Sigmoid colon (tissue), 7 donors: Measurements from ENCODE around the gene GALNS. TPM values are rescaled to one million over a fixed set of nuclear protein-coding genes. Genes with fewer than 3 reads are reported as not detected.

Source experiments
- DNase-seq: peaks from one replicate; pipeline ENCODE4 v3.0.0-alpha.2; 2019
- H3K27ac ChIP-seq, 4 donors: fragments of 200-600 bp; sonication (generic); one replicate each; pipeline ENCODE4 v1.5.1; 2016 to 2019; ENCODE audit warnings: mild to moderate bottlenecking in 1 of 4
- H3K27me3 ChIP-seq, 3 donors: fragments of 200-600 bp; sonication (generic); one replicate each; pipeline ENCODE4 v1.5.1; 2019; ENCODE audit warnings: mild to moderate bottlenecking in 1 of 3
- H3K36me3 ChIP-seq, 4 donors: fragments of 200-600 bp; sonication (generic); one replicate each; pipeline ENCODE4 v1.5.1; 2016 to 2019
- H3K4me1 ChIP-seq, 4 donors: fragments of 200-600 bp; sonication (generic); one replicate each; pipeline ENCODE4 v1.5.1; 2017 to 2019
- H3K4me3 ChIP-seq, 4 donors: fragments of 200-600 bp; sonication (generic); one replicate each; pipeline ENCODE4 v1.5.1; 2017 to 2019; ENCODE audit warnings: mild to moderate bottlenecking in 2 of 4, moderate library complexity in 1 of 4
- H3K9me3 ChIP-seq, 4 donors: fragments of 200-600 bp in 3 of 4; sonication (generic) in 3 of 4; one replicate each; pipeline versions ENCODE4 v1.5.1 to v1.6.1; 2013 to 2019
- EP300 ChIP-seq, 4 donors: sonication (generic); formaldehyde crosslinking; IDR thresholded peaks; one replicate each; pipeline ENCODE4 v1.6.1; 2017; ENCODE audit warnings: antibody characterized with exemption in 4 of 4
- POLR2A ChIP-seq, 2 donors: fragments of 450-650 bp; IDR thresholded peaks; one replicate each; pipeline ENCODE4 v1.6.1; 2016; ENCODE audit warnings: antibody characterized with exemption in 2 of 2, mild to moderate bottlenecking in 2 of 2, moderate library complexity in 2 of 2
- POLR2AphosphoS5 ChIP-seq, 4 donors: sonication (generic); formaldehyde crosslinking; IDR thresholded peaks; one replicate each; pipeline ENCODE4 v1.6.1; 2017; ENCODE audit warnings: antibody characterized with exemption in 4 of 4
- WGBS, 2 donors: extraction: QIAGEN DNeasy Blood & Tissue Kit; methylation state at CpG; one replicate each; pipeline ENCODE4 v1.1.7; 2013; 5-methylcytosine and 5-hydroxymethylcytosine counted together
- intact Hi-C: fragments of 100-400 bp; cut with DNase I; formaldehyde crosslinking; loops from one replicate; pipeline ENCODE4 v1.15.1; 2023
- polyA plus RNA-seq, 3 donors: library from polyadenylated mRNA; stranded (reverse); fragments of 200-250 nt; gene quantifications; one replicate each; pipeline ENCODE4 v1.2.3, GENCODE V29; 2013
- total RNA-seq, 4 donors: library from RNA; depleted of rRNA; stranded (reverse); fragments of >200 nt; gene quantifications; one replicate each; pipeline ENCODE4 v1.1.0, GENCODE V29; 2016
- TF ChIP-seq, protein P1 (sequence below), 4 experiments: fragments of 450-650 bp in 3 of 4; fragments of 200-600 bp in 1 of 4; IDR thresholded peaks; one replicate each; pipeline ENCODE4 v1.5.1; 2016 to 2019; ENCODE audit warnings: antibody characterized with exemption in 4 of 4, mild to moderate bottlenecking in 3 of 4, moderate library complexity in 2 of 4
- donor health status: healthy with polysubstance abuse.
- donor health status: Bipolar disorder and iron deficiency.
- donor health status: healthy.

Gene GALNS
- total and polyA plus RNA-seq, 7 donors = 6.2 to 50.4 (median 11.1) TPM

DNA sequence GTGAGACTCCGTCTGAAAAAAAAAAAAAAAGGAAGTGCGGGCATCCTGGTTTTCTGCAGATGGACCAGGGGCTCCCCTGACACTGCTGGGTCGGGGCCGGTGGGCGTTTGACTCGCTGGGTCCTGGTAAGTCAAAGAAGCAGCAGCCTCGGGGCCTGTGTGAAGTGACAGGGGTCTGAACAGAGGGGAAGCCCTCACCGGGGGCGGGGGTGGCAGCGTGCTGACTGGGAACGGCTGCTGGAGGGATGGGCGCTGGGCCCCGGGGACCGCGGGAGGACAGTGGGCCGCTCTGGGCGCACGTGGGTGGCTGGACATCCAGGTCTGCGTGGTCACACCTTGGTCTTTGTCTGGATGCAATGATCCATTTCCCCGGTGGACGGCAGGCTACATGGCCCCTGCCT lies 8.2 kb downstream of the GALNS start:
- H3K4me1 ChIP-seq = no peaks in the 10 kb centered on the region
- H3K27me3 ChIP-seq = no peaks in the 10 kb centered on the region
- TF ChIP-seq EP300 (IDR thresholded peaks at IDR 0.05) = no peak
- TF ChIP-seq POLR2A (IDR thresholded peaks at IDR 0.05) = no peak
- no peak for TF ChIP-seq POLR2AphosphoS5 (IDR thresholded peaks at IDR 0.05)
- TF ChIP-seq, protein P1, sequence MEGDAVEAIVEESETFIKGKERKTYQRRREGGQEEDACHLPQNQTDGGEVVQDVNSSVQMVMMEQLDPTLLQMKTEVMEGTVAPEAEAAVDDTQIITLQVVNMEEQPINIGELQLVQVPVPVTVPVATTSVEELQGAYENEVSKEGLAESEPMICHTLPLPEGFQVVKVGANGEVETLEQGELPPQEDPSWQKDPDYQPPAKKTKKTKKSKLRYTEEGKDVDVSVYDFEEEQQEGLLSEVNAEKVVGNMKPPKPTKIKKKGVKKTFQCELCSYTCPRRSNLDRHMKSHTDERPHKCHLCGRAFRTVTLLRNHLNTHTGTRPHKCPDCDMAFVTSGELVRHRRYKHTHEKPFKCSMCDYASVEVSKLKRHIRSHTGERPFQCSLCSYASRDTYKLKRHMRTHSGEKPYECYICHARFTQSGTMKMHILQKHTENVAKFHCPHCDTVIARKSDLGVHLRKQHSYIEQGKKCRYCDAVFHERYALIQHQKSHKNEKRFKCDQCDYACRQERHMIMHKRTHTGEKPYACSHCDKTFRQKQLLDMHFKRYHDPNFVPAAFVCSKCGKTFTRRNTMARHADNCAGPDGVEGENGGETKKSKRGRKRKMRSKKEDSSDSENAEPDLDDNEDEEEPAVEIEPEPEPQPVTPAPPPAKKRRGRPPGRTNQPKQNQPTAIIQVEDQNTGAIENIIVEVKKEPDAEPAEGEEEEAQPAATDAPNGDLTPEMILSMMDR (IDR thresholded peaks at IDR 0.05) = no peak
- intact Hi-C loops = no loop called here
- H3K36me3 ChIP-seq = peaks cover 0 to 33% (median 2%) of the 10 kb centered on the region in 4 donors
- 93 to 95% methylated on average over 21 of the region's 21 CpGs for WGBS, 2 donors
- H3K27ac ChIP-seq = no peak overlapping the region
- no peak overlapping the region for H3K4me3 ChIP-seq
- H3K9me3 ChIP-seq = no peaks in the 10 kb centered on the region
- no peak for DNase-seq

DNA sequence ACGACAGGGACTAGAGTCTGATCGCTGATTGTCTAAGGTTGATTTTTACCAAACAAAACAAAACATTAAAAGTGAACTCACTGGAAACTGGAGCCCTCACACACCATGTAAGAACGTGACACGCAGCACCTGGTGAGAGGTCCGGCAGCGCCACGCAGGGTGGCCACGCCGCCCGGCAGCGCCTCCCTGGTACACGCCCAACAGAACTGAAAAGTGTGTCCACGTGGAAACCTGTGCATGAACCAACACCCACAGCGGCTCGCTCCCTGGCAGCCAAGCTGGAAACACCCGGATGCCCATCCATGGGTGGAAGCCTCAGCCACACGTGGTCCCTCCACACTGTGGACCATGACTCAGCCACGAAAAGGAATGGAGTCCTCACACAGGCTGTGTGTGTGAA lies 9.1 kb downstream of the GALNS start:
- H3K27me3 ChIP-seq = no peaks in the 10 kb centered on the region
- H3K27ac ChIP-seq = no peak overlapping the region
- H3K4me1 ChIP-seq = no peaks in the 10 kb centered on the region
- no peak for TF ChIP-seq EP300 (IDR thresholded peaks at IDR 0.05)
- TF ChIP-seq, protein P1 (IDR thresholded peaks at IDR 0.05) = no peak
- TF ChIP-seq POLR2AphosphoS5 (IDR thresholded peaks at IDR 0.05) = no peak
- H3K9me3 ChIP-seq = no peaks in the 10 kb centered on the region
- H3K4me3 ChIP-seq = no peak overlapping the region
- H3K36me3 ChIP-seq = peaks cover 0 to 33% (median 2%) of the 10 kb centered on the region in 4 donors
- WGBS, 2 donors = 90 to 94% methylated on average over 18 of the region's 18 CpGs
- DNase-seq = no peak
- intact Hi-C loops = no loop called here

DNA sequence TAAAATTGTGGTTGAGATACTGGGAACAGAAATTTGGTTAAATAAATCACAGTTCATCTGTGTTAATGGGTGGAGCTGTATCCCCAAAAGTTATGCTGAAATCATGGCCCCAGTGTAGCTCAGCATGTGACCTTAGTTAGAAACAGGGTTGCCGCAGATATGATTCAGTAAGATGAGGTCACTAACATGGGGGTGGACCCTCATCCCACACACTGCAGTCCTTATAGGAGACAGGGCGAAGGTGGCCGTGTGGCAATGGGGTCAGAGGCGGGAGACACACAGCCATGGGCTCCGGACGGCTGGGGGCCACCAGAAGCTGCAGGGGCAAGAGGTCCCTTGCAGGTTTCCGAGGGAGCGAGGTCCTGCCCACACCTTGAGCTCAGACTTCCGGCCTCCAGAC lies 10.7 kb downstream of the GALNS start:
- 96% methylated on average over 9 of the region's 9 CpGs for WGBS, 2 donors
- no peaks in the 10 kb centered on the region for H3K4me1 ChIP-seq
- peaks cover 0 to 34% (median 6%) of the 10 kb centered on the region in 4 donors for H3K36me3 ChIP-seq
- intact Hi-C loops = no loop called here
- H3K9me3 ChIP-seq = no peaks in the 10 kb centered on the region
- H3K27me3 ChIP-seq = no peaks in the 10 kb centered on the region
- TF ChIP-seq EP300 (IDR thresholded peaks at IDR 0.05) (no peak), POLR2AphosphoS5 (IDR thresholded peaks at IDR 0.05) (no peak), POLR2A (IDR thresholded peaks at IDR 0.05) (no peak)
- TF ChIP-seq, protein P1 (IDR thresholded peaks at IDR 0.05) = no peak
- H3K27ac ChIP-seq = no peak overlapping the region
- H3K4me3 ChIP-seq = no peak overlapping the region
- no peak for DNase-seq

DNA sequence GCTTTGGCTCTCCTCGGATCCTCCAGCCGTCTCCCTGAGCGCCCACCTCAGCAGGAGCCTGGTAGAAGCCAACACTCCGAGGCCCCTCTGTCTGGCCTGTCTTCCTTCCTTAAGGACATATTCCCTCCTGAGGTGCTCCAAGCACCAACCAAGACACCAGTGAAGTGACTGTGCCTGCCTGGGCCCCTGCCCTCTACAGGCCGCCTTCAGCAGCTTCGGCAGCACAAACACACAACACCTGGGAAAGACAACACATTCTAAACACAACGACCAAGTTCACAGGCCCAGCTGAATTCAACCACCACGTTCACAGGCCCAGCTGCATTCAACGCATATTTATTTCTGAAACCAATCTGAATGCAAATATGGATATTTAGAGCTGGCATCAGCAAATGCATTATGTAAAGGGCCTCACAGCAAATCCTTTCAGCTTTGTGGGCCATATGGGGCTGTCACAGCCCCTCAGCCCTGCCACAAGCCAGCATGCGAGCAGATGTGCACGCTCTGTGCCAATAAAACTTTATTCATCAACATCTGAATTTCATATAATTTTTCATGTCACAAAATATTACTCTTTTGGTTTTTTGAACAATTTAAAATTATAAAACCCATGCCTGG lies 12.2 kb downstream of the GALNS start:
- TF ChIP-seq, protein P1 (IDR thresholded peaks at IDR 0.05) = no peak
- no peak for TF ChIP-seq POLR2A (IDR thresholded peaks at IDR 0.05)
- no peak for TF ChIP-seq EP300 (IDR thresholded peaks at IDR 0.05)
- no peak for TF ChIP-seq POLR2AphosphoS5 (IDR thresholded peaks at IDR 0.05)
- DNase-seq = no peak
- H3K27me3 ChIP-seq = no peaks in the 10 kb centered on the region
- no peaks in the 10 kb centered on the region for H3K9me3 ChIP-seq
- intact Hi-C loops = no loop called here
- WGBS, 2 donors = 76 to 86% methylated on average over 11 of the region's 11 CpGs
- H3K4me3 ChIP-seq = no peak overlapping the region
- H3K36me3 ChIP-seq = peaks cover 0 to 34% (median 13%) of the 10 kb centered on the region in 4 donors
- H3K4me1 ChIP-seq = no peaks in the 10 kb centered on the region
- H3K27ac ChIP-seq = no peak overlapping the region

DNA sequence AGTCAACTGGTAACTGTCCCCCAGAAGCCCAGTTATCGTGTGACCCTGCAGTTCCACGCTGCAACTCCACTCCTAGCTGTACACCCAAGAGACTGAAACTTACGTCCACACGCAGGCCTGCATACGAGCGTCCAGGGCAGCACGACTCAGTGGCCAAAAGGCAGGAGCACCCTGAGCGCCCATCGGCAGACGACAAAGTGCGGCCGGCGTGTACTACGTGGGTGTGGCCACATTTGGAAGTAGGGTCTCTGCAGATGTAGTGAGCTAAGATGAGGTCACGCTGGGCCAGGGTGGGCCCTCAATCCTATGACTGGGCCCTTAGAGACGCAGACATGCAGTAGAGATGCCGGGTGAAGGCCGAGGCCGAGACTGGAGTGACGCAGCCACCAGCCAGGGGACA lies 13.5 kb downstream of the GALNS start:
- TF ChIP-seq EP300 (IDR thresholded peaks at IDR 0.05) (no peak), POLR2A (IDR thresholded peaks at IDR 0.05) (no peak), POLR2AphosphoS5 (IDR thresholded peaks at IDR 0.05) (no peak)
- TF ChIP-seq, protein P1 (IDR thresholded peaks at IDR 0.05) = no peak
- WGBS, 2 donors = 92 to 97% methylated on average over 20 of the region's 20 CpGs
- Histone ChIP-seq H3K9me3 (no peaks in the 10 kb centered on the region), H3K36me3 (peaks cover 0 to 45% (median 18%) of the 10 kb centered on the region in 4 donors), H3K4me1 (no peaks in the 10 kb centered on the region), H3K4me3 (no peak overlapping the region), H3K27ac (no peak overlapping the region), H3K27me3 (no peaks in the 10 kb centered on the region)
- intact Hi-C loops = no loop called here
- DNase-seq = no peak
